ENCODE data around the gene HDDC2. TPM values are rescaled to one million over a fixed set of nuclear protein-coding genes. Genes with fewer than 3 reads are reported as not detected.
A peak's percentile ranks its signal among the peaks of the same experiment; 100 is the strongest.
"Not testable (repeated sequence)": the region's sequence is repeated elsewhere in the genome, so short reads cannot be mapped to it uniquely, and the experiment has no call there.

HDDC2 gene
- total RNA-seq, 4 donors from 2014 or later = 58.9 to 89.5 (median 78.9) TPM

DNA sequence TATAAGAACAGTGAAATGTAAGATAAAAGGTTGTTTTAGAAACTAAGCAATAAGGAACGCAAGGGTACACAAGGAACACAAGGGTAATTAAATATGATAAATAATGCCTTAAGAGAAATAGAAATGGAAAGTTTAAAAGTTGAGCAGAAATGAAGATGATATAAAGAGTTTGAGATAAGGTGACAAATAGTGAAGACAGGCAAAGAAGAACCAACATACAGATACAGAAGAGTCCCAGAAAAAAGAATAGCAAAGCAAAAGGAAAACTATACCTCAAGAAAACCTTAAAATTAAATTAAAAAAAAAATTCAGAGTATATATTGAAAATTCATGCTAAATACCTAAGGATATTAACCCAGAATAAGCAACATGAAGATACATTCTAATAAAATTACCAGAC, 16.4 kb downstream of the HDDC2 start:
- WGBS, 2 donors = 95 to 100% methylated on average over 1 of the region's 1 CpG
- Histone ChIP-seq H3K9me3 (no peaks in the 10 kb centered on the region), H3K27ac (no peak overlapping the region), H3K27me3 (no peaks in the 10 kb centered on the region), H3K4me1 (no peaks in the 10 kb centered on the region), H3K36me3 (peaks cover 6 to 10% of the 10 kb centered on the region in 2 donors), H3K4me3 (replicated peaks in 1 of 3) (no peak overlapping the region)
- intact Hi-C loops (cut with DNase I) = no loop called here
- no peak for DNase-seq
- no peak for TF ChIP-seq POLR2A (IDR thresholded peaks at IDR 0.05)
- TF ChIP-seq, protein P1, sequence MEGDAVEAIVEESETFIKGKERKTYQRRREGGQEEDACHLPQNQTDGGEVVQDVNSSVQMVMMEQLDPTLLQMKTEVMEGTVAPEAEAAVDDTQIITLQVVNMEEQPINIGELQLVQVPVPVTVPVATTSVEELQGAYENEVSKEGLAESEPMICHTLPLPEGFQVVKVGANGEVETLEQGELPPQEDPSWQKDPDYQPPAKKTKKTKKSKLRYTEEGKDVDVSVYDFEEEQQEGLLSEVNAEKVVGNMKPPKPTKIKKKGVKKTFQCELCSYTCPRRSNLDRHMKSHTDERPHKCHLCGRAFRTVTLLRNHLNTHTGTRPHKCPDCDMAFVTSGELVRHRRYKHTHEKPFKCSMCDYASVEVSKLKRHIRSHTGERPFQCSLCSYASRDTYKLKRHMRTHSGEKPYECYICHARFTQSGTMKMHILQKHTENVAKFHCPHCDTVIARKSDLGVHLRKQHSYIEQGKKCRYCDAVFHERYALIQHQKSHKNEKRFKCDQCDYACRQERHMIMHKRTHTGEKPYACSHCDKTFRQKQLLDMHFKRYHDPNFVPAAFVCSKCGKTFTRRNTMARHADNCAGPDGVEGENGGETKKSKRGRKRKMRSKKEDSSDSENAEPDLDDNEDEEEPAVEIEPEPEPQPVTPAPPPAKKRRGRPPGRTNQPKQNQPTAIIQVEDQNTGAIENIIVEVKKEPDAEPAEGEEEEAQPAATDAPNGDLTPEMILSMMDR (IDR thresholded peaks at IDR 0.05) = no peak

DNA sequence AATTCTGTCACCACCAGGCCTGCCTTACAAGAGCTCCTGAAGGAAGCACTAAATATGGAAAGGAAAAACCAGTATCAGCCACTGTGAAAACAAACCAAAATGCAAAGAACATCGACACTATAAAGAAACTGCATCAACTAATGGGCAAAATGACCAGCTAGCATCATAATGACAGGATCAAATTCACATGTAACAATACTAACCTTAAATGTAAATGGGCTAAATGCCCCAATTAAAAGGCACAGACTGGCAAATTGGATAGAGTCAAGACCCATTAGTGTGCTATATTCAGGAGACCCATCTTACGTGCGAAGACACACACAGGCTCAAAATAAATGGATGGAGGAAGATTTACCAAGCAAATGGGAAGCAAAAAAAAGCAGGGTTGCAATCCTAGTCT, 19.3 kb downstream of the HDDC2 start:
- intact Hi-C loops (cut with DNase I) = not testable (repeated sequence)
- peaks cover 6 to 10% of the 10 kb centered on the region in 2 donors for H3K36me3 ChIP-seq

DNA sequence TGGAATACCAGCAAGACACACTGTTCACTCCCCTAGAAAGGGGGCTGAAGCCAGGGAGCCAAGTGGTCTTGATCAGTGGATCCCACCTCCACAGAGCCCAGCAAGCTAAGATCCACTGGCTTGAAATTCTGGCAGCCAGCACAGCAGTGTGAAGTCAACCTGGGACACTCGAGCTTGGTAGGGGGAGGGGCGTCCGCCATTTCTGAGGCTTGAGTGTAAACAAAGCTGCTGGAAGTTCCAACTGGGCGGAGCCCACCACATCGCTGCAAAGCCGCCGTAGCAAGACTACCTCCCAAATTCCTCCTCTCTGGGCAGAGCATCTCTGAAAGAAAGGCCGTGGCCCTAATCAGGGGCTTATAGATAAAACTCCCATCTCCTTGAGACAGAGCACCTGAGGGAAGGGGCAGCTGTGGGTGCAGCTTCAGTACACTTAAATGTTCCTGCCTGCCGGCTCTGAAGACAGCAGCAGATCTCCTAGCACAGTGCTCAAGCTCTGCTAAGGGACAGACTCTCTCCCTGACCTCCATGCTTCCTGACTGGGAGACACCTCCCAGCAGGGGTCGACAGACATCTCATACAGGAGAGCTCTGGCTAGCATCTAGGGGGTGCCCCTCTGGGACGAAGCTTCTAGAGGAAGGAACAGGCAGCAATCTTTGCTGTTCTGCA, 21.3 kb downstream of the HDDC2 start:
- H3K4me1 ChIP-seq; H3K27me3 ChIP-seq; H3K9me3 ChIP-seq; H3K4me3 ChIP-seq (replicated peaks in 1 of 3); intact Hi-C loops (cut with DNase I); H3K27ac ChIP-seq: not testable (repeated sequence)
- 79 to 93% methylated on average over 8 to 11 of the region's 11 CpGs for WGBS, 2 donors
- H3K36me3 ChIP-seq = peaks cover 7 to 10% of the 10 kb centered on the region in 2 donors
- DNase-seq = peak in 1 of 2 donors; percentile 18

More for the DNA sequence above, 19.3 kb downstream of the HDDC2 start:
- WGBS, 2 donors = 97% methylated on average over 3 of the region's 3 CpGs
- H3K4me1 ChIP-seq; H3K9me3 ChIP-seq; H3K4me3 ChIP-seq (replicated peaks in 1 of 3); H3K27ac ChIP-seq; DNase-seq; H3K27me3 ChIP-seq: not testable (repeated sequence)

DNA sequence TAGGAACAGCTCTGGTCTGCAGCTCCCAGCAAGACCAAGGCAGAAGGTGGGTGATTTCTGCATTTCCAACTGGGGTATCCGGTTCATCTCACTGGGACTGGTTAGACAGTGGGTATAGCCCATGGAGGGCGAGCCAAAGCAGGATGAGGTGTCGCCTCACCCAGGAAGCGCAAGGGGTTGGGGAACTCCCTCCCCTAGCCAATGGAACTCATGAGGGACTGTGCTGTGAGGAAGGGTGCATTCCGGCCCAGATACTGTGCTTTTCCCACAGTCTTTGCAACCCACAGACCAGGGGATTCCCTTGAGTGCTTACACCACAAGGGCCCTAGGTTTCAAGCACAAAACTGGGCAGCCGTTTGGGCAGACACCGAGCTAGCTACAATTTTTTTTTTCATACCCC, 21.8 kb downstream of the HDDC2 start:
- no peak for DNase-seq
- Histone ChIP-seq H3K4me3 (replicated peaks in 1 of 3) (no peak overlapping the region), H3K27me3 (no peaks in the 10 kb centered on the region), H3K36me3 (peaks cover 7 to 10% of the 10 kb centered on the region in 2 donors), H3K9me3 (no peaks in the 10 kb centered on the region), H3K4me1 (no peaks in the 10 kb centered on the region), H3K27ac (no peak overlapping the region)
- TF ChIP-seq, protein P1 (IDR thresholded peaks at IDR 0.05) = no peak
- TF ChIP-seq POLR2A (IDR thresholded peaks at IDR 0.05) = no peak
- WGBS, 2 donors = 90 to 93% methylated on average over 7 of the region's 7 CpGs
- intact Hi-C loops (cut with DNase I) = no loop called here

DNA sequence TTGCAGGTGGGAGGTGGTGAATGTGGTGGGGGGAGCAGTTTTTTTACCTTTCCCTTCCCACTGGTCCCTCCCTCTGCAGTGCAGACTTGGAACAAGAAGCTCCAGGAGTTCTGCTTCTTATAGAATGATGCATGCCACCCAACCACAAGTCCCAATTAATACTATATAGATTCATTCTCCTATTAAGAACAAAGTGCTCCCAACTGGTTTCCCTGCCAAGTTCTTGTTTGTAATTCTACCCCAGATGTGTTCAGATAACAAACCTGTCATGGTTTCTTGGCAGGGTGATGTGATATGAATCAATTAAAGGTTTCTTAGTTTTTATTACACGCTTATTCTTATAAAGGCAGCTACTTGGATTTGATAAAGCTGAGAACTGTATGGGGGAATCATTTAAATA, 23.9 kb downstream of the HDDC2 start:
- Histone ChIP-seq H3K4me3 (replicated peaks in 1 of 3) (no peak overlapping the region), H3K36me3 (peaks cover 10 to 14% of the 10 kb centered on the region in 2 donors), H3K9me3 (no peaks in the 10 kb centered on the region), H3K27ac (no peak overlapping the region), H3K27me3 (no peaks in the 10 kb centered on the region), H3K4me1 (no peaks in the 10 kb centered on the region)
- DNase-seq = no peak
- intact Hi-C loops (cut with DNase I) = no loop called here
- TF ChIP-seq, protein P1 (IDR thresholded peaks at IDR 0.05) = no peak
- TF ChIP-seq POLR2A (IDR thresholded peaks at IDR 0.05) = no peak
- 88 to 100% methylated on average over 1 of the region's 1 CpG for WGBS, 2 donors

DNA sequence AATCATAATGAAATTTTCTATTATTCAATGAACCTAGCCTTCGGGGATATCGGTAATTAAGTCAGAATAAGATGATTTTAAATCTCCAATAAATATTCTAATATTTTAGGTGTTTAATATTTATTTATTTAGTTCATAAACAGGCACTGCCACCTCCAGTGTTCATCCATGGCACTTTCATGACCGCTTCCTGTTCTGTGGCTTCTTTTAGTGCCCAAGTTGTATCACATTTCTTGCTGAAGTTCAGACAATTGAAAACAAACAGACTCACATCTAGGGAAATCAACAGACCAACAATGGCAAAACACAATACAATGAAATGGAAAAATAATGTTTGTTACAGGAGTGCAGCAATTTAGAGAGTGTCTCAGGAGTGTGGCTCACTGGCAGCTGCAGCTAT, 26.0 kb downstream of the HDDC2 start:
- DNase-seq = no peak
- no peaks in the 10 kb centered on the region for H3K4me1 ChIP-seq
- H3K36me3 ChIP-seq = peaks cover 8 to 20% of the 10 kb centered on the region in 2 donors
- H3K27me3 ChIP-seq = no peaks in the 10 kb centered on the region
- 97 to 98% methylated on average over 3 of the region's 3 CpGs for WGBS, 2 donors
- no peaks in the 10 kb centered on the region for H3K9me3 ChIP-seq
- TF ChIP-seq, protein P1 (IDR thresholded peaks at IDR 0.05) = no peak
- TF ChIP-seq POLR2A (IDR thresholded peaks at IDR 0.05) = no peak
- intact Hi-C loops (cut with DNase I) = no loop called here
- no peak overlapping the region for H3K4me3 ChIP-seq (replicated peaks in 1 of 3)
- H3K27ac ChIP-seq = no peak overlapping the region
